Hair follicular keratinocyte (primary cell): ENCODE measurements around the gene PYM1. TPM values are rescaled to one million over a fixed set of nuclear protein-coding genes. Genes with fewer than 3 reads are reported as not detected.

Experiments
- total RNA-seq: library from RNA; depleted of rRNA; stranded (reverse); fragments of >200 nt; gene quantifications from 2 replicates; pipeline ENCODE4 v1.2.3, GENCODE V29; 2015

The PYM1 gene
- total RNA-seq, result 47.9 and 67.3 TPM in 2 replicates

DNA sequence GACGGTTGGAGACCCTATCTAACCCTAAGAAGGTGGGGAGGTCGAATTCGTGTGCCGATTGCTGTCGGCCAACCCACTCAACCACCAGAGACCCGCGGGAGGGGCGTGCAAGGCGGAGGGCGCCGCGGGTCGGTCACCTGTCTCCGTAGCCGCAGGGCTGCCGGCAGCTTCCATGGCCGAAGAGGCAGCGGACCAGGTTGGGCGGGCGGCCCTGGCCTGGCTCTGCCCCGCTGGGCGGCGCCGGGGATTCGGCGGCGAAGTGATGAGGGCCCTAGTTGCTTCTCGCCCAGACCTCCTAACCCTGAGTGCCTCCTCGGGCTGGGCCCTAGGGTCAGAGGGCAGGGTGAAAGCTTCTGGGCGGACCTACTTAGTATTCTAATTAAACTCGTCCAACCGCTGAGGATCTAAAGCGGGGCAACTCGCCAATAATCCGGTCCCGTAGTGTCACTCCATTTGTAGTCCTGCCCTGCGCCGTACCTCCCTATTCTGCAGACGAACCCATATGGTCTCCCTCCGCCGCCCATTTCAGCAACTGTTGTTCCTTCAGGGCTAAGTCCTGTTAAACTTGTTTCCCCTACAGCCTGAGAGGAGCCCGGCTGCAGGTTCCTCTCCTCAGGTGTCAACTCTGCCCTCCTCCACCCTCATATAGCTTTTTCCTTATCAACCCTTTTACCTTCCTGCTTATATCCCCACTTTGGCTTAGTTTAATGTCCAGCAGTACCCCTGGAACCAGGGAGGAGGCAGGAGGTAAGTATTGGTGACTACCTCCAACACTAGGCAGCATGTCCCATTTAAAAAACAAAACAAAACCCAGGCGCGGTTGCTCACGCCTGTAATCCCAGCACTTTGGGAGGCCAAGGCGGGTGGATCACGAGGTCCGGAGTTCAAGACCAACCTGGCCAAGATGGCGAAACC lies at the start of gene PYM1:
Gene PYM1 (minus strand): TSS at position 307 of the 915 bp plus-strand sequence. CDS start 133 bp downstream, at position 174.

DNA sequence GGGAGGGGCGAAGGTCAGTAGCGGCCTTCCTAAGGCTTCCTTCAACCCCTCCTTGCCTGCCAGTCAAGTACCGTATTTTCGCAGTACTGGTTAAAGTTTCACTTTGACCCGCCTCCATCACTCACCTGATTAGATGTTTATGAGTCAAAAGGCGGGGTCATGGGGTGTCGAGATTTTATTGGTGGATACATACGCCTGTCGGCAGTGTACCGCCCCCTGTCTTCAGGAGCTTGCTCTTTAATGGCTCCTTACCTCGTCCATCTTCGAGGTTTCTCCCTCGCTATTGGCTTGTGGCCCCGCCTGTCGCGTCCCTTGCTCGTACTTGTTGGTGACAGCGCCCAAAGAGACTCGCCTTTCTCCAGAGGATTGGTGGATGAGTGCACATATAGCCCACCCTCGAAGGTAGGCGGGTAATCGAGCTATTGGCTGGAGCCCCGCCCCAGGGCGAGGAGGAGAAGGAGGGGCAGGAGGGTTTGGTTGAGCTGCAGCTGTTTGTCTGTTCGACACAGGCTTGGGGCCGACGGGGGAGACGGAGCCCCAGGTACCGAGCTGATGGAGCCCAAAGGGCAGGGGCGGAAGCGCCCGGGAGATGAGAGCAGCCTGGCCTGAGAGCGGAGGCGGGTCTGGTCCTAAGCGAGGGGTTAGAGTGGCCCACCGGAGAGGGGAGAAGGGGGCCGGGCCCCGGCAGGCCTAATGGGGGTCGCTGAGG lies 46.1 kb upstream of the PYM1 start, which contains the start of gene RAB5B:
Gene RAB5B (plus strand): TSS at position 480 of the 709 bp plus-strand sequence. CDS start 12,883 bp downstream, outside the sequence.

DNA sequence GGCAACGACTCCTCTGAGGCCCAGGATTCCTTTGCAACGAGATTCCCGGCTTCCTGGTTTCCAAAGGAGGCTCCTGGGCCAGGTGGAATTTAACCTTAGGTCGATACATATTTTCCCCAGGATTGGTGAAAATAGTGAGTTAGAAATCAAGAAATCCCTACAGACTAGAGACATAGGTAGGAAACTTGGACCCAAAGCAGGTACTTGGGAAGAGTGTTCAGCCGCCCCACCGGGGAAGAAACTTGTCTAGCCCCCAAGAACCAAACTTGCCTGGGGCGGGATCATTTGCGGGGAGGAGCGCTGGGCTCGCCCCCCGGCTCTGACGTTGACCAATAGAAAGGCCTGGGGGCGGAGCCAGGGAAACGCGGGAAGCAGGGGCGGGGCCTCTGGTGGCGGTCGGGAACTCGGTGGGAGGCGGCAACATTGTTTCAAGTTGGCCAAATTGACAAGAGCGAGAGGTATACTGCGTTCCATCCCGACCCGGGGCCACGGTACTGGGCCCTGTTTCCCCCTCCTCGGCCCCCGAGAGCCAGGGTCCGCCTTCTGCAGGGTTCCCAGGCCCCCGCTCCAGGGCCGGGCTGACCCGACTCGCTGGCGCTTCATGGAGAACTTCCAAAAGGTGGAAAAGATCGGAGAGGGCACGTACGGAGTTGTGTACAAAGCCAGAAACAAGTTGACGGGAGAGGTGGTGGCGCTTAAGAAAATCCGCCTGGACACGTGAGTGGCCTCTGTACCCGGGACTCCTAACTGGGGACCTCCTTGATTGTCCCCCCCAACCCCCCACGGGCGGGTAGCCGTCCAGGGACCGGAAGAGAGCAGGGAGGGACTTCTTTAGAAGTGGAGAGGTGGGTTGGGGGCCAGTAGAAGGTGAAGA lies 39.0 kb upstream of the PYM1 start, which contains the start of gene CDK2:
Gene CDK2 (plus strand): TSS at position 423 of the 874 bp plus-strand sequence. CDS start 179 bp downstream, at position 602.

DNA sequence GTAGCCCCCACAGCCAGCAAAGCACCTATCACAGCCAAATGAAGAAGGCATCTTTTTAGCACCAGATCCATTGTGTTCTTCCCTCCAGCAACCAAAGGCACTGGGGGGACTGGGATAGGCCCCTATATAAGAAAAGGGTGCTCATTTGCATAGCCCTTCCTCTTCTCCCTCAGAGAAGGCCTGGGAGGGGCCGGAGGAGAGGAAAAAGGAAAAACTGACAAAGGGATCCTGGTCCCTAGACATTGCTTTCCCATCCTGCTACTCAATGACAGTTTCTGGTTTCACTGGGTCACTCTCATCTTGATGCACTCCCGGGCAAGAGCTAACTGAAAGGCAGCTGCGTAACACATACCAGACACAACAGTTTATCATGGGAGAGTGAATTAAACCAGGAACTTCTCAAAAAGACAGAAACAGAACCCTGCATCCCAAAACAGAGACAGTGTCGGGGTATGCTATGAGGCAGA lies 38.3 kb upstream of the PYM1 start, which contains the start of gene PMEL:
Gene PMEL (minus strand): TSS at position 102 of the 467 bp plus-strand sequence. CDS start 31 bp downstream, at position 71.

DNA sequence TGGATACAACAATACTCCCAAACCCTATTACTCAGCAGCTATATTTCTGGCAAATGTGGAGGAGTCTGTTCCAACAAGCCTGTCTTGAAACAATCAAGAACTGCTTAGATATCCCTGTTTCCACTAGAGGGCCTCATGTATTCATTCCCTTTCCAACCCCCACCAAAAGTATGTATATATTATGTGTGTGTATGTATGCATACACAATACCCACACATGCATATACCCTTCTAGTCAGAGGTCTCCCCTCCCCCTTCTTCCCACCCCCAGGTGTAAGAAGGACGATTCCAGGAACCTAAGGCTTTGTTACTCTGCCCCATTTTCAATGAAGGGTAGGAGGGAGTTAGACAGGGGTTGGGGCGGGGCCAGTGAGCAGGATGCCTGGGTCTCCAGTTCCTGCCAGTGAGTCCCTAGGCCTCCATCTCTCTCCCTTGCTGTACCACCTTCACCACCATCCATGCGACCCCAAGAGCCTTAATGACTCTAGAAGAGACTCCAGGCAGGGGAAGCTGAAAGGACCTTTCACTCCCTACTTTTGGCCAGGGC lies 3.1 kb upstream of the PYM1 start, which contains the start of gene DGKA:
Gene DGKA (plus strand): TSS at position 392 of the 546 bp plus-strand sequence. CDS start 5,342 bp downstream, outside the sequence.

Other genes starting within 250 kb of the PYM1 start
- 0.08 TPM in 2 replicates for gene ITGA7, start 220.0 kb downstream of the PYM1 start, total RNA-seq
- 88.8 and 102 TPM in 2 replicates for gene BLOC1S1, start 211.8 kb downstream of the PYM1 start, total RNA-seq
- gene RDH5, start 207.5 kb downstream of the PYM1 start, total RNA-seq, result 2.2 TPM in 1 of 2 replicates, not detected in the other
- 448 and 661 TPM in 2 replicates for gene CD63, start 198.9 kb downstream of the PYM1 start, total RNA-seq
- 3.0 and 3.8 TPM in 2 replicates for gene GDF11, start 184.8 kb downstream of the PYM1 start, total RNA-seq
- 109 and 122 TPM in 2 replicates for gene SARNP, start 110.2 kb downstream of the PYM1 start, total RNA-seq
- 47.1 and 59.0 TPM in 2 replicates for gene ORMDL2, start 109.9 kb downstream of the PYM1 start, total RNA-seq
- gene DNAJC14, start 98.3 kb downstream of the PYM1 start, total RNA-seq, result 20.8 and 28.7 TPM in 2 replicates
- gene MMP19, start 85.0 kb downstream of the PYM1 start, total RNA-seq, result 3.8 and 8.1 TPM in 2 replicates
- gene DGKA, start 3.3 kb upstream of the PYM1 start, total RNA-seq, result 157 and 232 TPM in 2 replicates
- 1.8 and 3.4 TPM in 2 replicates for gene PMEL, start 38.1 kb upstream of the PYM1 start, total RNA-seq
- gene CDK2, start 38.9 kb upstream of the PYM1 start, total RNA-seq, result 27.1 and 50.3 TPM in 2 replicates
- 46.3 and 70.7 TPM in 2 replicates for gene RAB5B, start 46.2 kb upstream of the PYM1 start, total RNA-seq
- gene SUOX, start 69.4 kb upstream of the PYM1 start, total RNA-seq, result 8.3 and 11.2 TPM in 2 replicates
- gene IKZF4, start 93.1 kb upstream of the PYM1 start, total RNA-seq, result 0.94 and 2.2 TPM in 2 replicates
- 1,053 and 1,704 TPM in 2 replicates for gene RPS26, start 114.0 kb upstream of the PYM1 start, total RNA-seq
- gene ERBB3, start 152.3 kb upstream of the PYM1 start, total RNA-seq, result 6.2 and 14.0 TPM in 2 replicates
- gene PA2G4, start 176.7 kb upstream of the PYM1 start, total RNA-seq, result 183 and 356 TPM in 2 replicates
- gene RPL41, start 188.7 kb upstream of the PYM1 start, total RNA-seq, result 4,093 and 5,143 TPM in 2 replicates
- 0.62 and 3.8 TPM in 2 replicates for gene ZC3H10, start 190.4 kb upstream of the PYM1 start, total RNA-seq
- 176 and 198 TPM in 2 replicates for gene ESYT1, start 200.4 kb upstream of the PYM1 start, total RNA-seq
- 41.4 and 72.2 TPM in 2 replicates for gene MYL6B, start 224.7 kb upstream of the PYM1 start, total RNA-seq
- gene MYL6, start 230.5 kb upstream of the PYM1 start, total RNA-seq, result 1,992 and 2,124 TPM in 2 replicates